ENCODE measurements around the gene CTSO. TPM values are rescaled to one million over a fixed set of nuclear protein-coding genes. Genes with fewer than 3 reads are reported as not detected.

Gene CTSO
- total RNA-seq, 1 experiment from 2014 or later = 0.57 TPM

GRCh38 chr4:155885666-155886065 is 68.0 kb downstream of the CTSO start:
- H3K9me3 ChIP-seq (ENCODE audit: control insufficient read depth in 1 of 2, insufficient read depth in 1 of 2, low read depth in 1 of 2, low read length in 2 of 2) = no peaks in the 10 kb centered on the region
- H3K9ac ChIP-seq (ENCODE audit: low read length) = no peak overlapping the region
- no peaks in the 10 kb centered on the region for H3K36me3 ChIP-seq (ENCODE audit: control insufficient read depth in 1 of 2, insufficient read depth in 2 of 2, low read length in 2 of 2)
- H2AFZ ChIP-seq (ENCODE audit: low read depth, low read length, poor library complexity, severe bottlenecking) = no peak overlapping the region
- ChIA-PET RAD21 (ENCODE audit: low non-redundant PET in 1 of 2, low total read pairs in 2 of 2, uncharacterized antibody in 2 of 2, unreplicated experiment in 2 of 2) (no interaction called here), POLR2A (no interaction called here), CTCF (no interaction called here)
- no peaks in the 10 kb centered on the region for H3K4me1 ChIP-seq (ENCODE audit: control insufficient read depth in 1 of 2, insufficient read depth in 2 of 2, low read length in 2 of 2)
- TF ChIP-seq RAD21 (IDR thresholded peaks at IDR 0.05; ENCODE audit: low read depth) (no peak), ZNF274 (IDR thresholded peaks at IDR 0.05; ENCODE audit: low read depth, low read length) (no peak), EZH2 (IDR thresholded peaks at IDR 0.05) (no peak), POLR2AphosphoS5 (IDR thresholded peaks at IDR 0.05; ENCODE audit: low read depth, low read length) (no peak), REST (IDR thresholded peaks at IDR 0.05; ENCODE audit: low read depth) (no peak), TCF7L2 (IDR thresholded peaks at IDR 0.05; ENCODE audit: borderline replicate concordance, extremely low read depth, insufficient read depth, insufficient read length) (no peak), SRF (IDR thresholded peaks at IDR 0.05; ENCODE audit: low read depth) (no peak), POLR2A (IDR thresholded peaks at IDR 0.05; ENCODE audit: borderline replicate concordance, extremely low read depth, insufficient read depth, insufficient read length) (no peak), EGR1 (IDR thresholded peaks at IDR 0.05; ENCODE audit: low read depth) (no peak), JUND (IDR thresholded peaks at IDR 0.05) (no peak), CEBPB (IDR thresholded peaks at IDR 0.05; ENCODE audit: low read depth) (no peak), CBX3 (IDR thresholded peaks at IDR 0.05; ENCODE audit: low read depth) (no peak), SIN3A (IDR thresholded peaks at IDR 0.05; ENCODE audit: low read depth) (no peak), YY1 (IDR thresholded peaks at IDR 0.05; ENCODE audit: extremely low read depth, insufficient replicate concordance, low read depth, low read length) (no peak), ELF1 (IDR thresholded peaks at IDR 0.05; ENCODE audit: borderline replicate concordance, low read depth) (no peak)
- TF ChIP-seq, protein P1, sequence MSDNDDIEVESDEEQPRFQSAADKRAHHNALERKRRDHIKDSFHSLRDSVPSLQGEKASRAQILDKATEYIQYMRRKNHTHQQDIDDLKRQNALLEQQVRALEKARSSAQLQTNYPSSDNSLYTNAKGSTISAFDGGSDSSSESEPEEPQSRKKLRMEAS (IDR thresholded peaks at IDR 0.05) = no peak
- TF ChIP-seq, protein P2, sequence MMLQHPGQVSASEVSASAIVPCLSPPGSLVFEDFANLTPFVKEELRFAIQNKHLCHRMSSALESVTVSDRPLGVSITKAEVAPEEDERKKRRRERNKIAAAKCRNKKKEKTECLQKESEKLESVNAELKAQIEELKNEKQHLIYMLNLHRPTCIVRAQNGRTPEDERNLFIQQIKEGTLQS (IDR thresholded peaks at IDR 0.05) = no peak
- no peak overlapping the region for H3K4me3 ChIP-seq (replicated peaks in 1 of 2; ENCODE audit: low read depth in 1 of 2, low read length in 2 of 2)
- no TSS peak for BruUV-seq (replicated peaks)
- H3K27ac ChIP-seq (ENCODE audit: low read depth, low read length) = no peak overlapping the region
- no peaks in the 10 kb centered on the region for H3K9me2 ChIP-seq (ENCODE audit: insufficient read depth)
- H4K20me1 ChIP-seq (ENCODE audit: insufficient read depth) = no peaks in the 10 kb centered on the region
- DNase-seq (ENCODE audit: low read depth, low spot score) (no peak), ATAC-seq (no peak)
- no peak overlapping the region for H3K4me2 ChIP-seq (ENCODE audit: low read length)
- intact Hi-C loops (cut with micrococcal nuclease) = no loop called here
- H3K79me2 ChIP-seq (ENCODE audit: insufficient read depth, low read length) = no peaks in the 10 kb centered on the region
- no peaks in the 10 kb centered on the region for H3K27me3 ChIP-seq (ENCODE audit: insufficient read depth, low read length)

Measured in HCT116 (cell line).